Left renal pelvis (tissue), 4 donors: ENCODE data around the gene ACSS1. TPM values are rescaled to one million over a fixed set of nuclear protein-coding genes. Genes with fewer than 3 reads are reported as not detected.

Experiments used
- DNase-seq, 4 donors: peaks; one replicate each; pipeline ENCODE4 v3.0.0-alpha.2; 2013; ENCODE audit warnings: low read depth in 4 of 4, low spot score in 3 of 4
- polyA plus RNA-seq, 4 donors: library from polyadenylated mRNA; unstranded; fragments of 120-200 nt; gene quantifications; one replicate each; pipeline ENCODE4 v1.2.1, GENCODE V29; 2013; ENCODE audit not compliant: insufficient read length in 4 of 4

The ACSS1 gene
- polyA plus RNA-seq, 4 donors = 14.8 to 34.6 (median 29.8) TPM

DNA sequence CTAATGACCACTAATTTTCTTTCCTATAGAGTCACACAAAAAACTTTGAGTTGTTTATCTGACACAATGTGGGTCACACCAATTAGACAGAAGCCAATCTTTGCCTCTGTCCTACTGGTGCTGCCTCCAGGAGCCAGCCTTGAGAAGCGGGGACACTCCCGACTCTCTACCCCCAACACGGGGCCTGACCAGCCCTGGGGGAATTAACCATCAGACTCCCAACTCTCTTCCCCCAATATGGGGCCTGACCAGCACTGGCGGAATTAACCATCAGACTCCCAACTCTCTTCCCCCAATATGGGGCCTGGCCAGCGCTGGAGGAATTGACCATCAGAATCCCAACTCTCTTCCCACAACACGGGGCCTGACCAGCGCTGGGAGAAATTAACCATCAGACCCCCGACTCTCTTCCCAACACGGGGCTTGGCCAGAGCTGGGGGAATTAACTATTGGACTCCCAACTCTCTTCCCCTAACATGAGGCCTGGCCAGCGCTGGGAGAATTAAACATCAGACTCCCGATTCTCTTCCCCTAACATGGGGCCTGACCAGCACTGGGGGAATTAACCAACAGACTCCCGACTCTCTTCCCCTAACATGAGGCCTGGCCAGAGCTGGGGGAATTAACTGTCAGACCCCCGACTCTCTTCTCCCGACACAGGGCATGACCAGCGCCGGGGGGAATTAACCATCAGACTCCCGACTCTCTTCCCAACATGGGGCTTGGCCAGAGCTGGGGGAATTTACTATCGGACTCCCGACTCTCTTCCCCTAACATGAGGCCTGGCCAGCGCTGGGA lies 96.4 kb downstream of the ACSS1 start:
- no peak for DNase-seq

DNA sequence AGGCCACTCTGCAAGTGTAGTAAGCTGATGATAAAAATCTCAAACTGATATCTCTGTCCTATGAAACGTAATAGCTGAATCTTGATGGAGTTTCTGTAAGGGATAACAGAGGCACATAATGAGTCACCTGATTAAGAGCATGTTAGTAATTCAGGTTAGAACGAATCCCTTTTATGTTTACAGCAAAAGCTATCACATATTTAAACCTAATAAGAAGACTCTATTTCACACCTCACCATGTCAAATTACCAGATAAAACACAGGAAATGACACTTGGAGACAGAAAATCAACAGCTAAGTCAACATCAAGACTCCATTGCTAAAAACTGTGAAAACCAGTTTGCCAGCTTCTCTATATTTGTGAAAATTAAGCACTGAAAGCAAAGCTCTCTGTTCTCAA lies 97.1 kb downstream of the ACSS1 start:
- no peak for DNase-seq

DNA sequence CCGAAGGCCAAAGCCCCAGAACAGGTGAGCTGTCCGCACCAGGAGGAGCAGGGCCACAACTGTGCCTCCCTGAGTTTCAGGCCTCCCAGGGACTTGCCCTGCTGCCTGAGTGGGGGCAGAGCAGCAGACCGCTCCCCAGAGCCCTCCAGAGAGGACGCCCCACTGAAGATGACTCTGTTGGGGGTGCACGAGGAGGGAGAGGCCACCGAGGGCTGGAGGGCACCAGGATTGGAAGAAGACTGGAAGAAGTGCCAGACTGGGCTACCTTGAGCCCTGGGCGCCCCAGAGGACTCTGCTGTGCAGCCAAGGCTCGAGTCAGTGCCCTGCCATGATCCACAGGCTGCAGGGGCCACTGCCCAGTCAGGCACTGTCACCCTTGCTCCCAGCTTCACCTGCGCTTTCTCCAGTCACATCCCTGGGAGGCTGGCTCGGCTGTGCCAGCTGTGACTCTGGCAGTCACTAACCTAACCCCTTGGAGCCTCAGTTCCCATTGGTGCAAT lies 97.6 kb downstream of the ACSS1 start:
- no peak for DNase-seq

DNA sequence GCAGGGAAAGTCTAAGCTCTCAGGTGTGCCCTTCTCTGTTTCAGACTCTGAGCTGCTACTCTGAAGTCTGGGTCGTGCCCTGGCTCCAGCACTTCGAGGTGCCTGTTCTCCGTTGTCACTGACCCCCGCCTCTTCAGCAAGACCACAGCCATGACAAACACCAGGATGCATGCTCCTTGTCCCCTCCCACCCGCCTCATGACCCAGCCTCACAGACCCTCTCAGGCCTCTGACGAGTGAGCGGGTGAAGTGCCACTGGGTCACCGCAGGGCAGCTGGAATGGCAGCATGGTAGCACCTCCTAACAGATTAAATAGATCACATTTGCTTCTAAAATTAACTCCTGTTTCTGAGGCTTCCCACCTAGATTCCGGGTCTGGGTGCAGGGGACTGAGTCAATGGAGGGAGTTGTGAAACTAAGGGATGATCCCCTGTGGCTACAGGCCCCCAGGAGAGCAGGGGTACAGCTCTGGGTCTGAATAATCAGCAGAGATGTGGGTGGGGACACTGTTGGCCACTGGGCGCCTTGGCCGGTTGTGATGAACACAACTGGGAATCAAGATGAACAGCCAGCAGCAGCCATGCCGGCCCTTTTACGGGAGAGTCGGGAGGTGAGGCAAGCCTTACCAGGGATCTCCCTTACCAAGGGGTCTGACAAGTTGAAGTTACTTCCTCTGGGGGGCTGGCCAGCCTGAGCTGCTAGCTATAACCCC lies 98.2 kb downstream of the ACSS1 start:
- no peak for DNase-seq

DNA sequence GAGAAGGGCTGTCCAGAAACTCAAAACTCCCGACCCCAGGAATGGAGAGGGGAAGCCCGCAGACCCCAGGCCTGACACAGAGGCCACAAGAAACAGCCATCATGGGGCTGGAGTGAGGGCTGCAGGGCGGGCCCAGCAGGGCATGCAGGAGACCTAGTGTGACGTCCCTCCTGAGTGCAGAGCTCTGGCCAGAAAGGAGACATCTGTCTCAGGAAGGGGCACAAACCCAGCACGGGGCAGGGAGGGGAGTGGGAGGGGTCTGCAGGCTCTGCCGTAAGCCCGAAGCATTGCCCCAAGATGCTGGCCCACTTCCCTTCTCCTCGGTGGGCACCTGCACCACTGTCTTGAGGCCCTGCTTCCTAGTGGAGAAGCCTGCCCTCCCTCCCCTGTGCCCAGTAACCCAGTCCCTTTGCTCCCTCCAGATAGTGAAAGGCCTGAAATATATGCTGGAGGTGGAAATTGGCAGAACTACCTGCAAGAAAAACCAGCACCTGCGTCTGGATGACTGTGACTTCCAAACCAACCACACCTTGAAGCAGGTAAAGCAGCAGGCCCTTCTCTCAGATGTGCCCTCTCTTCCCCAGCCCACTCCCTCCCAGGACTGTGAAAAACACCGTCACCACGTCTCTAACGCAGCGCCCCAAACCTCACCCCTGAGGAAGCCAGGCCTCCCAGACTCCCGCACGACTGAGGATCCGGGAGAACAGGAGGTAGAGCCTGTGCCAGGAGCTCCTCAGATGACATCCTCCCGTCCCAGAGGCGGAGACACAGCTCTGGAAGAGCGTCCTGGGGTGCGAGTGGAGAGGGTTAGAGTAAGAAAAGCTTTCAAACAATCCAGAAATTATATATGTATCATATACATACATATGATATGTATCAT lies 99.2 kb downstream of the ACSS1 start:
- DNase-seq = no peak

DNA sequence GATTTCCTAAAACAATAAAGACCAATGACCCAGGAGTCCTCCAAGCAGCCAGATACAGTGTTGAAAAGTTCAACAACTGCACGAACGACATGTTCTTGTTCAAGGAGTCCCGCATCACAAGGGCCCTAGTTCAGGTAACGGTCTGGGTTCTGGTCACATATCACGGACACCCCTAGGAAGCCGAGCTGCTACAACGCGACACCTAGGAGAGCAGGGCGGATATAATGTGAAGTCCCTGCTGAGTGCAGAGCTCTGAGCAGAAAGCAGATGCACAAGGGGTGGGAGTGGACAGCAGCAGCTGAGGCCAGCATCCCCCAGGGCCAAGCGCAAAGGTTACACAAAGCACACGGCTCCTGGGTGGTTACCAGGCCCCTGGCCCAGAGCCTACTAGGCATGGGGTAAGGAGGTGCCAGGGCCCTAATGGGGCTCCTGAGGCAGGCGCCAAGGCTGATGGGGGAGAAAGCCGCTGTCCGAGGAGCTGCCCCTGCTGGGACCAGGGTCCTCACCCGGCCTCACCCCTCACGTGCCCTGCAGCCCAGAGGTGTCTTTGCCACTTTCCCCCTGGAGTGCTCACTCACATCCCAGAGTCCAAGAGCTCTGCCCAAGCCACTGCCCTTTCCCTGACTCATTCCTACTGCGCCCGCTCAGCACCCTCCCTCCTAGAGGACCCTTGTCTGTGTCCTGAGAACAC lies 100.5 kb downstream of the ACSS1 start:
- no peak for DNase-seq

Other genes with a start within 250 kb of the ACSS1 start
- gene CST7, start 108.9 kb downstream of the ACSS1 start, polyA plus RNA-seq = under 1 TPM; 0.19 to 0.92 (median 0.75) TPM
- gene APMAP, start 65.4 kb downstream of the ACSS1 start, polyA plus RNA-seq = 100 to 1,000 TPM in 1 of 4 donors, 10 to 100 TPM in 3; 89.4 to 108 (median 97.1) TPM
- gene VSX1, start 24.0 kb upstream of the ACSS1 start, polyA plus RNA-seq = not detected
- gene ENTPD6, start 137.6 kb upstream of the ACSS1 start, polyA plus RNA-seq = 10 to 100 TPM; 28.0 to 49.2 (median 40.4) TPM
- 10 to 100 TPM; 29.9 to 50.3 (median 41.2) TPM for gene PYGB, start 189.9 kb upstream of the ACSS1 start, polyA plus RNA-seq